Hematopoietic multipotent progenitor cell treated with erythropoietin and hydrocortisone succinate and interleukin-3 and kit ligand, for 4 days (in vitro differentiated cells): Measurements from ENCODE around the gene DUSP22.

Experiments
- DNase-seq: peaks from one replicate; pipeline ENCODE4 v3.0.0-alpha.2; 2015

Gene DUSP22

GRCh38 chr6:340991-341827 lies 48.9 kb downstream of the DUSP22 start:
- peak; percentile 60 for DNase-seq

- peak; percentile 13 for DNase-seq
These were observed 49.9 kb downstream of the DUSP22 start for GRCh38 chr6:341914-342831.

GRCh38 chr6:342832-343179 lies 50.5 kb downstream of the DUSP22 start:
- DNase-seq, result no peak

- no peak for DNase-seq
These were observed 51.1 kb downstream of the DUSP22 start for GRCh38 chr6:343226-343935.

GRCh38 chr6:343960-344815 lies 51.9 kb downstream of the DUSP22 start:
- no peak for DNase-seq

GRCh38 chr6:344816-345340 lies 52.6 kb downstream of the DUSP22 start:
- no peak for DNase-seq

GRCh38 chr6:345747-346385 lies 53.6 kb downstream of the DUSP22 start:
- no peak for DNase-seq

- no peak for DNase-seq
These were observed 54.2 kb downstream of the DUSP22 start for GRCh38 chr6:346386-347030.

GRCh38 chr6:347232-347631 lies 54.9 kb downstream of the DUSP22 start:
- DNase-seq, result no peak

- no peak for DNase-seq
These were observed 55.9 kb downstream of the DUSP22 start for GRCh38 chr6:347951-348859.

- DNase-seq, result no peak
These were observed 56.6 kb downstream of the DUSP22 start for GRCh38 chr6:348860-349396.

GRCh38 chr6:349491-349921 lies 57.2 kb downstream of the DUSP22 start:
- no peak for DNase-seq

- DNase-seq, result no peak
These were observed 58.1 kb downstream of the DUSP22 start for GRCh38 chr6:350371-350770.

GRCh38 chr6:351011-351866 lies 59.0 kb downstream of the DUSP22 start:
- DNase-seq, result no peak

- DNase-seq, result no peak
These were observed 59.6 kb downstream of the DUSP22 start for GRCh38 chr6:351867-352289.

GRCh38 chr6:352474-352873 lies 60.2 kb downstream of the DUSP22 start:
- no peak for DNase-seq

- DNase-seq, result no peak
These were observed 60.7 kb downstream of the DUSP22 start for GRCh38 chr6:352896-353470.
